ENCODE results near the gene NCCRP1. TPM values are rescaled to one million over a fixed set of nuclear protein-coding genes. Genes with fewer than 3 reads are reported as not detected.
"Not testable (repeated sequence)": the region's sequence is repeated elsewhere in the genome, so short reads cannot be mapped to it uniquely, and the experiment has no call there.

Gene NCCRP1
- total and polyA plus RNA-seq, 2 experiments from 2014 or later: 2.5 to 7.0 TPM

- no peak overlapping the region for H3K4me3 ChIP-seq
These were observed 41.4 kb downstream of the NCCRP1 start for GRCh38 chr19:39238209-39238608.

GRCh38 chr19:39238944-39239343 is 42.2 kb downstream of the NCCRP1 start:
- H3K4me3 ChIP-seq: no peak overlapping the region
- H4K20me1 ChIP-seq (ENCODE audit: insufficient read depth, poor library complexity, severe bottlenecking): no peaks in the 10 kb centered on the region
- no peak overlapping the region for H3K27ac ChIP-seq
- no peaks in the 10 kb centered on the region for H3K9me3 ChIP-seq (ENCODE audit: low read depth)
- H3K4me1 ChIP-seq (ENCODE audit: insufficient read depth): peaks cover 7% of the 10 kb centered on the region
- no peak overlapping the region for H3K4me2 ChIP-seq
- H2AFZ ChIP-seq: no peak overlapping the region
- no peaks in the 10 kb centered on the region for H3K9me2 ChIP-seq (replicated peaks; ENCODE audit: insufficient read depth)
- no peaks in the 10 kb centered on the region for H3K27me3 ChIP-seq
- no peaks in the 10 kb centered on the region for H3K79me2 ChIP-seq
- WGBS (ENCODE audit: low lambda C conversion rate, missing lambda C conversion rate): 91% methylated on average over 6 of the region's 6 CpGs
- no peak for DNase-seq (ENCODE audit: low spot score)
- H3K36me3 ChIP-seq (replicated peaks; ENCODE audit: insufficient read depth, low read depth): no peaks in the 10 kb centered on the region
- TF ChIP-seq CTCF (IDR thresholded peaks at IDR 0.05; ENCODE audit: poor library complexity) (no peak), EZH2 (IDR thresholded peaks at IDR 0.05; ENCODE audit: borderline replicate concordance) (no peak), EZH2phosphoT487 (IDR thresholded peaks at IDR 0.05; ENCODE audit: low read depth, severe bottlenecking, unreplicated experiment) (no peak)

More at GRCh38 chr19:39238209-39238608, 41.4 kb downstream of the NCCRP1 start:
- Histone ChIP-seq H3K4me2 (peak overlapping the region; percentile 49), H3K9me3 (ENCODE audit: low read depth) (no peaks in the 10 kb centered on the region), H3K9me2 (replicated peaks; ENCODE audit: insufficient read depth) (no peaks in the 10 kb centered on the region), H2AFZ (no peak overlapping the region), H3K4me1 (ENCODE audit: insufficient read depth) (peaks cover 7% of the 10 kb centered on the region), H3K79me2 (no peaks in the 10 kb centered on the region), H3K27me3 (no peaks in the 10 kb centered on the region), H3K36me3 (replicated peaks; ENCODE audit: insufficient read depth, low read depth) (no peaks in the 10 kb centered on the region), H3K27ac (no peak overlapping the region), H4K20me1 (ENCODE audit: insufficient read depth, poor library complexity, severe bottlenecking) (no peaks in the 10 kb centered on the region)
- DNase-seq (ENCODE audit: low spot score): no peak
- TF ChIP-seq EZH2 (IDR thresholded peaks at IDR 0.05; ENCODE audit: borderline replicate concordance) (no peak), CTCF (IDR thresholded peaks at IDR 0.05; ENCODE audit: poor library complexity) (no peak), EZH2phosphoT487 (IDR thresholded peaks at IDR 0.05; ENCODE audit: low read depth, severe bottlenecking, unreplicated experiment) (no peak)
- WGBS (ENCODE audit: low lambda C conversion rate, missing lambda C conversion rate): 78% methylated on average over 6 of the region's 6 CpGs

- Histone ChIP-seq H3K9me2 (replicated peaks; ENCODE audit: insufficient read depth) (no peaks in the 10 kb centered on the region), H3K4me1 (ENCODE audit: insufficient read depth) (peaks cover 7% of the 10 kb centered on the region), H3K4me3 (no peak overlapping the region), H2AFZ (no peak overlapping the region), H3K79me2 (no peaks in the 10 kb centered on the region), H3K27ac (no peak overlapping the region), H4K20me1 (ENCODE audit: insufficient read depth, poor library complexity, severe bottlenecking) (no peaks in the 10 kb centered on the region), H3K36me3 (replicated peaks; ENCODE audit: insufficient read depth, low read depth) (no peaks in the 10 kb centered on the region), H3K27me3 (no peaks in the 10 kb centered on the region), H3K4me2 (no peak overlapping the region), H3K9me3 (ENCODE audit: low read depth) (no peaks in the 10 kb centered on the region)
- TF ChIP-seq CTCF (IDR thresholded peaks at IDR 0.05; ENCODE audit: poor library complexity): no peak
- no peak for TF ChIP-seq EZH2 (IDR thresholded peaks at IDR 0.05; ENCODE audit: borderline replicate concordance)
- TF ChIP-seq EZH2phosphoT487 (IDR thresholded peaks at IDR 0.05; ENCODE audit: low read depth, severe bottlenecking, unreplicated experiment): no peak
- DNase-seq (ENCODE audit: low spot score): no peak
- WGBS (ENCODE audit: low lambda C conversion rate, missing lambda C conversion rate): 93% methylated on average over 7 of the region's 7 CpGs
These were observed 43.7 kb downstream of the NCCRP1 start for GRCh38 chr19:39240421-39240820.

GRCh38 chr19:39243741-39244140 is 47.0 kb downstream of the NCCRP1 start:
- not testable (repeated sequence) for H4K20me1 ChIP-seq (ENCODE audit: insufficient read depth, poor library complexity, severe bottlenecking); H3K9me2 ChIP-seq (replicated peaks; ENCODE audit: insufficient read depth); H3K36me3 ChIP-seq (replicated peaks; ENCODE audit: insufficient read depth, low read depth); H3K4me2 ChIP-seq; H3K4me1 ChIP-seq (ENCODE audit: insufficient read depth); H3K4me3 ChIP-seq; H3K79me2 ChIP-seq; H3K27ac ChIP-seq; H3K9me3 ChIP-seq (ENCODE audit: low read depth); H2AFZ ChIP-seq; DNase-seq (ENCODE audit: low spot score)
- WGBS (ENCODE audit: low lambda C conversion rate, missing lambda C conversion rate): 81% methylated on average over 12 of the region's 13 CpGs
- peaks cover 14% of the 10 kb centered on the region for H3K27me3 ChIP-seq

- not testable (repeated sequence) for DNase-seq (ENCODE audit: low spot score); H3K4me3 ChIP-seq; H3K4me1 ChIP-seq (ENCODE audit: insufficient read depth); H3K36me3 ChIP-seq (replicated peaks; ENCODE audit: insufficient read depth, low read depth); H2AFZ ChIP-seq; H3K4me2 ChIP-seq; H3K79me2 ChIP-seq; H3K27ac ChIP-seq; H4K20me1 ChIP-seq (ENCODE audit: insufficient read depth, poor library complexity, severe bottlenecking); H3K9me2 ChIP-seq (replicated peaks; ENCODE audit: insufficient read depth); H3K9me3 ChIP-seq (ENCODE audit: low read depth)
- 92% methylated on average over 9 of the region's 12 CpGs for WGBS (ENCODE audit: low lambda C conversion rate, missing lambda C conversion rate)
- H3K27me3 ChIP-seq: peaks cover 22% of the 10 kb centered on the region
These were observed 47.8 kb downstream of the NCCRP1 start, which contains the start of gene IFNL3 for GRCh38 chr19:39244410-39245100. Gene IFNL3 (minus strand): TSS chr19:39245006. CDS start chr19:39244967, 39 bp downstream.

GRCh38 chr19:39245166-39245565 is 48.4 kb downstream of the NCCRP1 start:
- not testable (repeated sequence) for H2AFZ ChIP-seq; H3K9me3 ChIP-seq (ENCODE audit: low read depth); DNase-seq (ENCODE audit: low spot score); H3K4me1 ChIP-seq (ENCODE audit: insufficient read depth); H3K9me2 ChIP-seq (replicated peaks; ENCODE audit: insufficient read depth); H4K20me1 ChIP-seq (ENCODE audit: insufficient read depth, poor library complexity, severe bottlenecking); H3K79me2 ChIP-seq; H3K27ac ChIP-seq; H3K4me3 ChIP-seq; H3K4me2 ChIP-seq; H3K36me3 ChIP-seq (replicated peaks; ENCODE audit: insufficient read depth, low read depth)
- WGBS (ENCODE audit: low lambda C conversion rate, missing lambda C conversion rate): no CpG with 5 or more reads among the region's 1 CpG
- peaks cover 28% of the 10 kb centered on the region for H3K27me3 ChIP-seq

Measured in hepatocyte (in vitro differentiated cells).